GM21381 (cell line): Measurements from ENCODE around the gene SPEF2.
"Not testable (repeated sequence)": the region's sequence is repeated elsewhere in the genome, so short reads cannot be mapped to it uniquely, and the experiment has no call there.

Source experiments
- ATAC-seq: cut with Tn5 transposase; IDR thresholded peaks from one replicate; pipeline ENCODE4 v1.9.1; 2021; ENCODE audit warnings: mild to moderate bottlenecking, moderate library complexity; ENCODE audit not compliant: unreplicated experiment

The SPEF2 gene

GRCh38 chr5:35852773-35853172 is 235.1 kb downstream of the SPEF2 start:
- no peak for ATAC-seq

- no peak for ATAC-seq
These were observed 236.0 kb downstream of the SPEF2 start for GRCh38 chr5:35853631-35854030.

GRCh38 chr5:35854248-35854647 is 236.6 kb downstream of the SPEF2 start:
- ATAC-seq, result no peak

GRCh38 chr5:35855187-35855586 is 237.5 kb downstream of the SPEF2 start:
- no peak for ATAC-seq

- ATAC-seq, result not testable (repeated sequence)
These were observed 238.6 kb downstream of the SPEF2 start for GRCh38 chr5:35856186-35856764.

GRCh38 chr5:35856765-35857351 is 239.2 kb downstream of the SPEF2 start, which contains the start of gene IL7R:
IL7R (plus strand) TSS chr5:35856891; CDS start chr5:35856978, 87 bp downstream.
- no peak for ATAC-seq

GRCh38 chr5:35857606-35858205 is 240.0 kb downstream of the SPEF2 start:
- no peak for ATAC-seq

GRCh38 chr5:35859101-35859661 is 241.5 kb downstream of the SPEF2 start:
- ATAC-seq, result no peak

- ATAC-seq, result no peak
These were observed 243.0 kb downstream of the SPEF2 start for GRCh38 chr5:35860686-35861085.

- no peak for ATAC-seq
These were observed 244.1 kb downstream of the SPEF2 start for GRCh38 chr5:35861718-35862117.

GRCh38 chr5:35862126-35862525 is 244.5 kb downstream of the SPEF2 start:
- ATAC-seq, result no peak

GRCh38 chr5:35863159-35863558 is 245.5 kb downstream of the SPEF2 start:
- no peak for ATAC-seq
